ENCODE measurements around the gene ABL1.

DNA sequence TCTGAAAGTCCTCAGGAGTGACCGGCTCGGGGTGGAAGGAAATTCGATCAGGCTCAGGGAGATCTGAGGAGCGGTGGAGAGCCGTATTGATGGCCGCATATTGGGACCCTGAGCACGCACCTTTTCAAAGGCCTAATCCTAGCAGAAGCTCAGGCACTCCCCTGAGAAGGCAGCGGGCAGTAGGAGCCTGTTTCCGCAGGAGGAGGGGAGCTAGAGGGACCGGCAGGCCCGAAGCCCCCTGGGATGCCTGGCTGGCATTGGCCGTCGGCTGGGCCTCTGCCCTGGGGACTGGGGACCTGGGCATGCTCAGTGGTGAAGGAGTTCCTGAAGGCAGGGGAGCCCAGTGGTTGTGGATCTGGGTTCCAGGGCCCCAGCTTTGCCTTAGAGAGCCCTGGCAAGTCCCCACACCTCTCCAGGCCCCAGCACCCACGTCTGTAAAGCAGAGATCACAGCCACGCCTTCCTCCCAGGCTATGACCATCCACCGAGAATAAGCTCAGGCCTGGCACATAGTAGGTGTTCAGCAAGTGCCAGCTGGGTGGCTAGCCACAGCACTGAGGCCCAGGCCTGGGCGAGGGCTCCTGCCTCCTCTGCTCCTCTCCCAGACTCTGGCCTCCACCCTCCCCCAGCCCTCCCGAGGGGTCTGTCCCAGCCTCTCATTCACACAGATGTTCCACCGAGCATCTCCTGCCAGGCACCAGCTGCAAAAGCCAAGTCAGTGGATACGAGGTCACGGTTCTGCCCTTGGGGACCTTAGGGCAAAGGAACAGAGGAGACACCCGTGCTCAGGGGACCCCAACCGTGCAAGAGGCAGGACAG, 78.8 kb downstream of the ABL1 start:
- TF ChIP-seq, protein P1, sequence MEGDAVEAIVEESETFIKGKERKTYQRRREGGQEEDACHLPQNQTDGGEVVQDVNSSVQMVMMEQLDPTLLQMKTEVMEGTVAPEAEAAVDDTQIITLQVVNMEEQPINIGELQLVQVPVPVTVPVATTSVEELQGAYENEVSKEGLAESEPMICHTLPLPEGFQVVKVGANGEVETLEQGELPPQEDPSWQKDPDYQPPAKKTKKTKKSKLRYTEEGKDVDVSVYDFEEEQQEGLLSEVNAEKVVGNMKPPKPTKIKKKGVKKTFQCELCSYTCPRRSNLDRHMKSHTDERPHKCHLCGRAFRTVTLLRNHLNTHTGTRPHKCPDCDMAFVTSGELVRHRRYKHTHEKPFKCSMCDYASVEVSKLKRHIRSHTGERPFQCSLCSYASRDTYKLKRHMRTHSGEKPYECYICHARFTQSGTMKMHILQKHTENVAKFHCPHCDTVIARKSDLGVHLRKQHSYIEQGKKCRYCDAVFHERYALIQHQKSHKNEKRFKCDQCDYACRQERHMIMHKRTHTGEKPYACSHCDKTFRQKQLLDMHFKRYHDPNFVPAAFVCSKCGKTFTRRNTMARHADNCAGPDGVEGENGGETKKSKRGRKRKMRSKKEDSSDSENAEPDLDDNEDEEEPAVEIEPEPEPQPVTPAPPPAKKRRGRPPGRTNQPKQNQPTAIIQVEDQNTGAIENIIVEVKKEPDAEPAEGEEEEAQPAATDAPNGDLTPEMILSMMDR (IDR thresholded peaks at IDR 0.05): no peak
- TF ChIP-seq POLR2A (IDR thresholded peaks at IDR 0.05): no peak

Data from sigmoid colon (tissue), 3 donors.